ENCODE data around the gene RPL21.

DNA sequence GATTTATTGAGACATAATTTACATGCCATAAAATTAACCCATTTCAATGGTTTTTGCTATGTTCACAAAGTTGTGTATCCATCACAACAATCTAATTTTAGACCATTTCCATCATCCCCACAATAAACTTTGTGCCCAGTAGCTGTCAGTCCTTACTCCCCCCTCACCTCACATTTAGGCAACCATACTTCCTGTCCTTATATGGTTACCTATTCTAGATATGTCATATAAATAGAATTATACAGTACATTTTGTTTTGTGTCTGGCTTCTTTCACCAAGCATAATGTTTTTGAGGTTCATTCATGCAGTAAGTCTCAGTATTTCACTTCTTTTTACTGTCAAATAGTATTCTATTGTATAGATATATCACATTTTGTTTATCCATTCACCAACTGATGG lies 23.2 kb upstream of the RPL21 start:
- TF ChIP-seq, protein P1, sequence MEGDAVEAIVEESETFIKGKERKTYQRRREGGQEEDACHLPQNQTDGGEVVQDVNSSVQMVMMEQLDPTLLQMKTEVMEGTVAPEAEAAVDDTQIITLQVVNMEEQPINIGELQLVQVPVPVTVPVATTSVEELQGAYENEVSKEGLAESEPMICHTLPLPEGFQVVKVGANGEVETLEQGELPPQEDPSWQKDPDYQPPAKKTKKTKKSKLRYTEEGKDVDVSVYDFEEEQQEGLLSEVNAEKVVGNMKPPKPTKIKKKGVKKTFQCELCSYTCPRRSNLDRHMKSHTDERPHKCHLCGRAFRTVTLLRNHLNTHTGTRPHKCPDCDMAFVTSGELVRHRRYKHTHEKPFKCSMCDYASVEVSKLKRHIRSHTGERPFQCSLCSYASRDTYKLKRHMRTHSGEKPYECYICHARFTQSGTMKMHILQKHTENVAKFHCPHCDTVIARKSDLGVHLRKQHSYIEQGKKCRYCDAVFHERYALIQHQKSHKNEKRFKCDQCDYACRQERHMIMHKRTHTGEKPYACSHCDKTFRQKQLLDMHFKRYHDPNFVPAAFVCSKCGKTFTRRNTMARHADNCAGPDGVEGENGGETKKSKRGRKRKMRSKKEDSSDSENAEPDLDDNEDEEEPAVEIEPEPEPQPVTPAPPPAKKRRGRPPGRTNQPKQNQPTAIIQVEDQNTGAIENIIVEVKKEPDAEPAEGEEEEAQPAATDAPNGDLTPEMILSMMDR (IDR thresholded peaks at IDR 0.05): no peak
- TF ChIP-seq ZFX (IDR thresholded peaks at IDR 0.05; ENCODE audit: borderline replicate concordance): no peak
